Pulmonary artery endothelial cell (primary cell): Measurements from ENCODE around the gene DTNB. TPM values are rescaled to one million over a fixed set of nuclear protein-coding genes. Genes with fewer than 3 reads are reported as not detected.

Source experiments
- DNase-seq: peaks from one replicate; pipeline ENCODE4 v3.0.0-alpha.2; 2011; ENCODE audit warnings: low read depth, low spot score
- total RNA-seq: library from RNA; depleted of rRNA; stranded (reverse); fragments of >200 nt; gene quantifications from 2 replicates; pipeline ENCODE4 v1.2.3, GENCODE V29; 2014

DTNB gene
- total RNA-seq, 1 donor from 2014 or later: 7.3 TPM

DNA sequence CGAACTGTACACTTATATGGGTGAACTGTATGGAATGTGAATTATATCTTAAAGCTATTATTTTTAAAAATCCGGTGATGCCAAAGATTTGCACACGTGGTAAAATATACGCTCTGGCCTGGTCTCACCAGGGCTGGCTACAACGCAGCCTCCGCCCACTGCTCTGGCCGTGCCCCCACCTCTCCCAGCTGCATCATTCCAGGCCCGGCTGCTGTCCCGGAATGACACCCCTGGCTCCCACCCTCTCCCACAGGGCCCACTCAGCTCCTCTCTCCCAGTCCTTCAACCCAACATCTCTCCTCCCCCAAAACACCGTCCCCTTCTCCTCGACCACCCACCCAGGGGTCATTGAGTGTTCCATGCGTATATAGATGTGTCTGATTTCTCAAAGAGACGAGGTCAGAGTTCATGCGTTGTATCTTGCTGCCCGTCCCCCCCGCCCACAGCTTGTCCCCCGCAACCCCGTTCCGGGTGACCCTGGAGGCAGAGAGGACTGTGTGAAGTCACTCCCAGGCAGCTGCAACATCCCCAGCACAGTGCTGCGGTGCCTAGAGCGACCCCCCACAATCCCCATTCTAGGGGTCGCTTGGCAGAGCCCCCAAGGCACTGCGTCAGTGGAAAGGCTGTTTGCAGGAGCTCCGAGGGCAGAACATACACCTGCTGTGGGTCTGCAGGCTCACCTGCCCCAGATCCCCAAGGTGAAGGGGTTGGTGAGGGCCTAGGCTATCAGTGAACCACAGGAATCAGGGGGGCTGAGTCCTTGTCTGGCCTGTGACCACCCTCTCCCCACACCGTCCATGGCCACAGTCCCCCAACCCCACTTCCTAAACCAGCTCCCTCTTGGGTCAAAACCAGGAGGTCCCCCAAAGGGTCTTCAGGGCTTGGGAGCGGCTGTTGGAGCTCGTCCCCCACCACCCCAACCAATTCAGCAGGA lies 345.0 kb downstream of the DTNB start:
- no peak for DNase-seq

Other genes starting within 250 kb of the DTNB start
- gene ASXL2, start 204.9 kb upstream of the DTNB start, total RNA-seq: 5.1 and 6.6 TPM in 2 replicates